Stimulated activated CD8-positive, alpha-beta memory T cell treated with anti-CD3 and anti-CD28 coated beads, Interleukin-4, amount 100 ng/mL, for 4 hours (primary cell): ENCODE data around the gene CAPN13.

Experiments used
- DNase-seq, 2 donors: peaks; one replicate each; pipeline ENCODE4 v3.0.0-alpha.2; 2020; ENCODE audit warnings: low read depth in 2 of 2, low spot score in 1 of 2

The CAPN13 gene

GRCh38 chr2:30765876-30766470 is 41.3 kb downstream of the CAPN13 start:
- DNase-seq = no peak

GRCh38 chr2:30765191-30765590 is 42.1 kb downstream of the CAPN13 start:
- no peak for DNase-seq

GRCh38 chr2:30764021-30764800 is 43.0 kb downstream of the CAPN13 start:
- DNase-seq = no peak

DNA sequence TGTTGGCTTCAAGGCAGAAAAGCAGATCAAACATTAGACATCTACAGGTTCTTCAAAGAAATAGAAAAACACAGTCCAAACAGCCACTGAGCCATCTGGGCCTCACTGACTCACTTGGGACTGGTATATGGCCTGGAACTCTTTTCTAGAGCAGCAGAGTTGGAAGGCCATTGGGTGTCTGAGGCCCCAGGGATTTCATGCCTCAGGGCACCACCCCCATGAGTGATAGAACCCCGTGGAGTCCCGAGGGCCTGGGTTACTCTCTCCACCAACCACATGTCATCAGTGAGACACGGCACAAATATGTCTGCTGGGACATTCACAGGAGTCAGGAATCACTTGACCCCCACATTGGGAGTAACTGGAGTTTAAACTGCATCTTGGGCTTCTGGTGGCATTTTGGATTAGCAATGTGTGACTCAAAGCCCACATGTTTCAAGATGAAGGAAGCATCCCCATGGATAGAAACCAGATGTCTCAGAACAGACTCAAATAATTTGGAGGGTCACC is 44.0 kb downstream of the CAPN13 start:
- no peak for DNase-seq

DNA sequence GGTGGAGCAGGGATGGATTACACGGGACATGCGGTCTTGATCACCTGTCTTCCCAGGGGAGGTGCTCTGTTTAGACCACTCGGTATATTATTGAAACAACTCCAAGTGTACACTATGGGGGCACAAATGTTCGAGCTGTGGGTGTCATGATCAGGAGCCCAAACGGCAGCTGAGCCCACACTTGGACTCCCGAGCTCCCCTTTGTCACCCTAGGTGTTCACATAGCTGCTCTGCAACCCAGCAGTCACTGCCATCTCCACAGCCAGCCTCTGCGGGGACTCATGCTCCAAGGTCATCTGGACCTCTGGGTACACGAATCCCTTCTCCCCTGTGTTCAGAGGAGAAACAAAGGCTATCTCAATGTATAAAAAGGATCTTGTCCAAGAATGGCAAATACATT is 46.0 kb downstream of the CAPN13 start:
- no peak for DNase-seq

- DNase-seq = no peak
Measured at GRCh38 chr2:30759481-30759880, 47.8 kb downstream of the CAPN13 start.

GRCh38 chr2:30758191-30758651 is 49.0 kb downstream of the CAPN13 start:
- DNase-seq = no peak

GRCh38 chr2:30757749-30758148 is 49.5 kb downstream of the CAPN13 start:
- DNase-seq = no peak

DNA sequence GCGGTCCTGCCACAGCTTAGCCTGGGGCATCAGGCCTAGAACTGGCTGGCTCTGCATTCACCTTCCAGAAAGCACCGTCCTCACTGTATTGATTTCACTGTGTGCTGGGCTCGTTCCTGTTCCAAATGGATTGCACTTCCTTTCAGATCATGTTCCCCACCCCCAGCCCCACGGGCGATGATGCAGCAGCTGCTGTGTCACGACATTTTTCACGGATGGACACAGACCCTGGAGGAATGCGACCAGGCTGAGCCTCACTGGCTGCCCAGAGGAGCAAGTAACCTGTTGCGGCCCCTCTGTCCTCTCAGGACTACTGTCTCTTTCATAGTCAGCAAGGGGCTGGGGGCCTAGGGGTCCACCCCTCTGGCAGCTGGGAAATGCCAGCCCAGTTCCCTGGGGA is 50.3 kb downstream of the CAPN13 start:
- no peak for DNase-seq

- DNase-seq = no peak
Measured at GRCh38 chr2:30756051-30756719, 51.1 kb downstream of the CAPN13 start.

- no peak for DNase-seq
Measured at GRCh38 chr2:30753630-30754029, 53.6 kb downstream of the CAPN13 start.

GRCh38 chr2:30752811-30753210 is 54.4 kb downstream of the CAPN13 start:
- no peak for DNase-seq

DNA sequence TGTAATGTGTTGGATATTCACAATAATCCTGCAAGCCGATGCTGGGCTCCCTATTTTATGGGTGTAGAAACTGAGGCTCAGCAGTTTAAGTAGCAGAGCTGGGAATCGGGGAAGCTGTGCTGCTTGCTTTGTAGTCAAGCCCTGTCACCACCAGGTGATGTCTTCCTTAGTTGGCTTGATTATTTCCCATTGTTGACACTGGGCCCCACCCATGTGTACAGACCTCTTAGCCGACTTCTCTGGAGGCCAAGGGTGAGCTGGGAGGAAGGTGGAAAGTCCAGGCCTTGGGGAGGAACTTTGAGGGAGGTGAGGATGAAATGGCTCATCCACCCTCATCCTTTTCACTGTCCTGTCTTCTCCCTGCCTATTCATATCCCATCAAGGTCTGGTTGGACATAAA is 60.0 kb downstream of the CAPN13 start:
- DNase-seq = no peak

GRCh38 chr2:30744823-30745222 is 62.4 kb downstream of the CAPN13 start:
- DNase-seq = no peak

DNA sequence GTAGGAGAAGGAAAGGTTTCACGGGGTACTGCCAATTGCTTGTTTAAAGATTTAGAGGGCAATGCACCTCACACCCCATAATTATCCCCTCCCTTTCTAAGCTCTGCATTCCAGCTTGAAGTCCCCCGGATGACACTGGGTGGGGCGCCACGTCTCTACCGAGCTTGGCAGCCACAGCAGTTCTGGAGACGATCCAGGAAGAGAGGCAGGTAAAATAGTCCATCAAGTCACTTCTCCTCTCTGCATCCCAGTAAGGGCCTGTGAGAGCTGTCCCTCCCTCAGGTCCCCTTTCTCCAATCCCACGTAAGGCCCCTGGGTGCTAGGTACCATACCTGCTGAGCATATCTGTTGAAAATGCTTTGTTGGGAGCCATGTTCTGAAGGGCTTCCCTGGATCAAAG is 65.7 kb downstream of the CAPN13 start:
- DNase-seq = no peak

GRCh38 chr2:30738141-30738911 is 68.9 kb downstream of the CAPN13 start:
- no peak for DNase-seq

GRCh38 chr2:30737326-30737610 is 70.0 kb downstream of the CAPN13 start:
- no peak for DNase-seq

DNA sequence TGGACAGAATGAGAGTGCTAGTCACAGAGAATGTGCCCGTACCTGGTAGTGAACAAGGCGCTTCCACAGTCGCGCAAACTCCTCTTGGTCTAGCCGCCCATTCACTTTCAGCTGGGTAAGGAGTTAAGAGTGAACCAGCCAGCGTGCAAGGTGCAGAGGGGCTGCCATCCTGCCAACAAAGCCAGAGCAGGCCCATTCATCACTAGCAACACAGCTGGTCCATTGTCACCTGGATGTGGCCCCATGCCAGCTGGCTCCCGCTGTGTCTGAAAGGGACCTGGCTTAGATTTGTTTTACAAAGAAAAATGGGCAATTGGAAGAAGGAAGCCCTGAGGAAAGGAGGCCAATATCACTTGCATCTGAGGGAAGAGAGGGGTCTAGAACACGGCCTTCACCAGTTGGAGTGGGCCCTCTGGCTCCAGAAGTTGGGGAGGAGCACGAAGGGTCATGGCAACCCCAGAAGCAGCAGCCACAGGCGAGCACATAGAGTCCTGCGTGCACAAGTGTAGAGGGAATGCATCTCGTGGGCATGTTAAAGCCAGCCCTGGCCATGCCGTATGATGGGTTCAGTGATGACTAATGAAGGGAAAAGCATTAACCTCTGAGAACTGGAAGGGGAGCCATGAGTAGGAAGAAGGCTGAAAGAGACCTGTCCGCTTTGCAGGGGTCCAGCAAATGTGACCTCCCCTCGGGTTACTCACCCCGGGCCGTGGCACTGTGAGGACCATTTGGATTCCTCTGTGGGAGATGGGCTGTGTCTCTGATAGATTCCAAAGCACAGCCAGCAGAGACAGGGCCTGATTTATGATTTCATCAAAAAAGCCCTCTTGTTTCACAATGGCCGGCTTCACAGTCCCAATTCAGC is 70.6 kb downstream of the CAPN13 start:
- DNase-seq = no peak

DNA sequence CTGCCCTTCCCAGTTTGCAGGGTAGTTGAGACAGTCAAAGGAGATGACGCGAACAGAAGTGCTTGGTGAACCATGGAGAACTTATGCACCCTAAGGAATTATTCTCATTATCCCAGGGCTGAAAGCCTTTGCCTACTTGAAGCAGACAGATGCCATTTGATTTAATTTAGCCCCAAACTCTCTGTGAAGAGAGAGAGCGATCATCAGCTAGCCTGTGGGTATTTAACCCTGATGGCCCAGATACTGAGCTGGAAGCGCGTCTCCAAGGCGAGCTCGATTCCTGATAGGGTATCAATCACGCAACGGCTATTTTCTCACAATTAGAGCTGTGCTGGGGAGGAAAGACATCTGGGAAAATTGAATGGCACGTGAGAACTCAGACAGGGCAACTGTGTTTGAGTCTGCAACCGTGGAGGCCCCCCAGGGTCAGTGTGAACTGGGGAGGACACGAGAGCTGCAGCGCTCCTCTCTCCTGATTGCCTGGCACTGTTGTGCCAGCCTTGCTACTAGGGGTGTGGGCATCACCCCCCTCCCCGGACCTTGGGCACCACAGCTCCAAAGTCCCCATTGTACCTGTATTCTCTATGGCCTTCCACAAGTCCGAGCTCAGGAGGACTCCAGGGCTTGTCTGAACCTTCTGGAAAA is 73.2 kb downstream of the CAPN13 start:
- no peak for DNase-seq

GRCh38 chr2:30732876-30733275 is 74.4 kb downstream of the CAPN13 start:
- DNase-seq = no peak
